Stimulated activated CD4-positive, alpha-beta T cell treated with anti-CD3 and anti-CD28 coated beads, TNF-alpha, amount 100 ng/mL, for 1 hour (primary cell): ENCODE data around the gene FCGBP.
"Not testable (repeated sequence)": the region's sequence is repeated elsewhere in the genome, so short reads cannot be mapped to it uniquely, and the experiment has no call there.

Experiments used
- DNase-seq, 3 donors: peaks; one replicate each; pipeline ENCODE4 v3.0.0-alpha.2; 2020; ENCODE audit warnings: low read depth in 3 of 3, low spot score in 1 of 3

FCGBP gene

DNA sequence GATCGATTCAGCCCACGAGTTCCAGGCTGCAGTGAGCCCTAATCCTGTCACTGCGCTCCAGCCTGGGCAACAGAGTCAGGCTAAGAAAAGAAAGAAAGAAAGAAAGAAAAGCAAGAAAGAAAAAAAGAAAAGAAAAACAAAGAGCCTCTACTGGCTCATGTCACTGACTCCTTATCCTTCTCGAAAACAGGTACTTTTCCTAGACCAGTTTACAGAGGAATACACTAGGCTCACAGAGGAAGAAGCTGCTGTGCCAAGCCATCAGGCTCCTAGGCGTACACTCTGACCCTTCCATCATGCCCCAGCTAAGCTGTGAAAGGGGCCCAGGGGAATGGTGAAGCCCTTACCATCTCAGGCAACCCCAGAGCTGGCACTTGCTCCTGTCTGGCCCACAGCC, 41.9 kb downstream of the FCGBP start:
- DNase-seq = not testable (repeated sequence)

DNA sequence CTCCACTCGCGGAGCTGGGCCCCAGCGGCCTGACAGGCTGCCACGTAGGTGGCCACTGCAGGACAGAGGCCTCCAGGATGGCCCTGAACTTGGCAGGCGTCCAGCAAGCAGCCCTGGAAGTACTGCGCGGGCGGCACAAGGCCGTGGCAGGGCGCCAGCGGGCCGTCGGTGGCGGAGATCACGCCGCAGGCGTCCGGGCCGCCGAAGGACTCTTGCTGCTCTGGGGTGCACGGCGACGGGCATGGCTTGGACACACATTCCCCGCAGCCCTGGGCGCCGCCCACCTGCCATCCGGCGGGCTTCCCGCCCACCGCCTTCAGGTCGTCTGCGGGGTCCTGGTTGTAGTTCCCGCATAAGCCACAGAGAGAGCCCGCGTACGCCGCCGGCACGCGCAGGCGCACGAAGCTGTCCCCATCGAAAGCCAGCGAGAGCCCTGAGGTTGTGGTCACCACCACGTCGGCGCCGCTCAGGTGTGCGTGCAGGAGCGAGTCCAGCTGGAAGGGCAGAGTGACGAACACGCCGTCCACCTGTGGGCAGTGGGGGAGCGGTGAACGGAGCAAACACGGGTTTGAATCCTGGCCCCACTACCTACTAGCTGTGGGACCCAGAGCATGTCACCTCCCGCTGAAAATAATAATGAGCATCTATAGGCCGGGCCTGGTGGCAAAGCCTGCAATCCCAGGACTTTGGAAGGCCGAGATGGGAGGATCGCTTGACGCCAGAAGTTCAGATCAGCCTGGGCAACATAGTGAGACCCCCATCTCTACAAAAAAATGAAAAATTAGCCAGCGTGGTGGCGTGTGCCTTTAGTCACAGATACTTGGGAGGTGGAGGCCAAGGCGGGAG, 42.6 kb downstream of the FCGBP start:
- DNase-seq = not testable (repeated sequence)

DNA sequence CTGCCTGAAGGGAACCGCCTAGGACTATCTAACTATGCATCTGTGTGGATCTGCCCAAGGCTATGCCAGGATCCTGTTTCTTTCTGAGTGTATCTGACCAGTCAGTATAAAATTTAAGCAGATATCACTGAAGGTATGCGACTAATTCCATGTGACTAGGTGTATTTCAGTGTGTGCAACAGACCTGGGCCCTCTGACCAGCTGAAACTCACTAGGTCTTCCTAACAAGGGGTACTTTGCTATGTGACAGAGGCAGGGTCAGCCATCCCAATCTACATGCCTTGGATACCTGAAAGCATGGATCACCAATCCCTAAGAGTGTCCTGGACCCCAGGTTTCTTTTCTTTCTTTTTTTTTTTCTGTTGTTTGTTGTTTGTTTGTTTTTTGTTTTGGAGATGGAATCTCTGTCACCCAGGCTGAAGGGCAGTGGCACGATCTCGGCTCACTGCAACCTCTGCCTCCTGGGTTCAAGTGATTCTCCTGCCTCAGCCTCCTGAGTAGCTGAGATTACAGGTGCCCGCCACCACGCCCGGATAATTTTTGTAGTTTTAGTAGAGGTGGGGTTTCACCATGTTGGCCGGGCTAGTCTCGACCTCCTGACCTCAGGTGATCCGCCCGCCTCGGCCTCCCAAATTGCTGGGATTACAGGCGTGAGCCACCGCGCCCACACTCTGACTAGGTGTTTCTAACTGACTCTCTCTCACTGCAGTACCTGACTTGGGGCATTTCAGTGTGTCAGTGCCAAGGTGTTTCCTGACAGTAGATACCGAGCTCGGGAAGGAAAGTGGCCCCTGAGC, 43.5 kb downstream of the FCGBP start:
- no peak for DNase-seq

DNA sequence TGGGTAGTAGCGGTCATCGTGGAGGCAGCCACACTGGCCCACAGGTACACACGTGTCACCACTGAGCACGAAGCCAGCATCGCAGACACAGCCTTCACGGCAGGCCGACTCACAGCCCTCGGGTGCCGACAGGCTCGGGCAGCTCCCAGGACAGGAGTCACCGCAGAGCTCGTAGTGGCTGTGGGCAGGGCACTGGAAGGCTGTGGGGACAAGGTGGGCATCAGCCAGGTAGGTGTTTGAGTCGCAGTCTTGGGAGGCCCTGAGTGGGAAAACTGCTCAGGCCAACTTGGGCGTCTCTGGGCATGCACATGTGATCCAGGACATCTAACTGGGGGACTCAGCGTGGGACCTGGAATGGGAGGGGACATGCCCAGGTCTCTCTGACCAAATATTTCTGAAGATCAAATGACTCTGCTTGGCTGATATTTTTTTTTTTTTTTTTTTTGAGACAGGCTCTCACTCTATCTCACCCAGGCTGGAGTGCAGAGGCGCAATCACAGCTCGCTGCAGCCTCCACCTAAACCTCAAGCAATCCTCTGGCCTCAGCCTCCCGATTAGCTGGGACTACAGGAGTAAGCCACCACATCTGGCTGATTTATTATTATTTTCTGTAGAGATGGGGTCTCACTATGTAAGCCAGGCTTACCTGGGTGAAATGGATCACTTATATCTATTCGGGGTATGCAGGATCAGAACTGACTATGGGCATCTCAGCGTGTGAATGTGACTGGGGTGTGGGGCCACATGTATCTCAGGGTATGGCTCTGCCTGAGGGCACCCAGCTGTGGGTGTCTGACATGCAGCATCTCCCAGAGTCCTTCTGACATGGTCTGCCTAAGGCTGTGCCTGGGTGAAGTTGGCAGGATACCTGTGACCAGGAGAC, 44.3 kb downstream of the FCGBP start:
- not testable (repeated sequence) for DNase-seq

DNA sequence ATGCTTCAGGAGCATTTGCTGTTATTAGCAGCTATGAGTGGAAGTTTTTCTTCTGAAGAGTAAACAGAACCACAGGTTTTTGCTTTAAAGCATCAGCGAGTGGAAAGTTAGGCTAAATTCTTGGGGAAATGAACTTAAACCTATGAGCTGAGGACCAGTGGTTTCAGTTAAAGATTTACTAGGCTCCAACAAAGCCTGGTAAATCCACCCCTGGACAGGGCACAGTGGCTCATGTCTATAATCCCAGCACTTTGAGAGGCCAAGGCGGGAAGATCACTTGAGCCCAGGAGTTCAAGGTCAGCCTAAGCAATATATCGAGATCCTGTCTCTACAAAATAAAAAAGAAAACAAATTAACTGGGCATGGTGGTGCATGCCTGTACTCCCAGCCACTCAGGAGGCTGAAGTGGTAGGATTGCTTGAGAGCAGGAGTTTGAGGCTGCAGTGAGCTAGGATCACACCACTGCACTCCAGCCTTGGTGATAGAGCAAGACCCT, 46.9 kb downstream of the FCGBP start:
- not testable (repeated sequence) for DNase-seq

DNA sequence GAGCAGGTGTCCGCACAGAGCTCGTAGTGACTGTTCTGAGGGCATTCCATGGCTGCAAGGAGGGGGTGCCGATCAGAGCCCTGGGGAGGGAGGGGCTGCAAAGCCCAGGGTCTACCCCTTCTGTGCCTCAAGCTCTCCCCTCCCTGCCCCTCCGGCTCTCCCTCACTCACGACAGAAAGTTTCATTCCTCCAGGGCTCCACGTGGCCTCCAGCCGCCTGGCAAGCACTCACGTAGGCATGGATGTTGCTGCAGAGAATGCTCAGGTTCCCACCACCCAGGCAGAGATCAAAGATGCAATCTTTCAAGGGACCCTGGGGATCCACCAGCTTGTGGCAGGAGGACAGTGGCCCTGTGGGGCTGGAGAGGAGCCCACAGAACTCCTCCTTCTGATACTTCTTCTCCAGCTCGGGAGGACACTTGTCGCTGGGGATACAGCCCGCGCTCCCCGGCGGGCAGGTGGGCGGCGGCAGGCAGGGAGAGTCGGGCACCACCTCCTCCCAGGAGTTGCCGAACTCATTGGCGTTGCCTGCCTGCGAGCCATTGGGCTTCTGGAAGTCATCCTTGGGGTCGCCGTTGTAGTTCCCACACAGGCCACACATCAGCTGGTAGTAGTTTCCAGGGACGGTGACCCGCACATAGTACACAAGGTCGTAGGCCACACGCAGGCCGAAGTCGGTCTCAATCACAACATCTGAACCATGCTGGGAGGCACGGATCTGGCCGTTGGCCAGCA, 48.4 kb downstream of the FCGBP start:
- DNase-seq = not testable (repeated sequence)

DNA sequence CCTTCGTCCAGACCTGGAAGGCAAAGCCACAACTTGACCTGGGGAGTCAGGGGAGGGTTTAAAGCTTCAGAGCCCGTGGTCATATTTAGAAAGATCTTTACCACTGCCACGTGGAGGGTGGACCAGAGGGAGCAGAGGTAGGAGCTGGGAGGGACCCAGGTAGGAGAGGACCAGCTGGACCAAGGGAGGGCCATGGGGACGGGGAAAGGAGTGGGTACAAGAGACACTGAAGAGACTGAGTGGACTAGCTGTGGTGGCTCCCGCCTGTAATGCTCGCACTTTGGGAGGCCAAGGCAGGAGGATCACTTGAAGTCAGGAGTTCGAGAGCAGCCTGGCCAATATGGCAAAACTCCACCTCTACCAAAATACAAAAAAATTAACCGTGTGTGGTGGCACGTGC, 49.7 kb downstream of the FCGBP start:
- not testable (repeated sequence) for DNase-seq
